Activated T-helper 17 cell treated with anti-CD3 and anti-CD28 coated beads, Interleukin-2, amount 50 U/mL, for 72 hours (primary cell): ENCODE data around the gene CPN2. TPM values are rescaled to one million over a fixed set of nuclear protein-coding genes. Genes with fewer than 3 reads are reported as not detected.

Experiments used
- ATAC-seq: fragments of 150-1000 bp; cut with Tn5 transposase; replicated peaks from 2 replicates; pipeline ENCODE4 v1.10.0; 2021; ENCODE audit warnings: mild to moderate bottlenecking, moderate library complexity
- H3K27ac Mint-ChIP-seq: one replicate; pipeline ENCODE4 v1.8.0; 2022; ENCODE audit warnings: mixed read lengths
- H3K27me3 Mint-ChIP-seq: one replicate; pipeline ENCODE4 v1.8.0; 2022; ENCODE audit warnings: mixed read lengths
- H3K36me3 Mint-ChIP-seq: one replicate; pipeline ENCODE4 v1.8.0; 2022; ENCODE audit warnings: low read depth, mild to moderate bottlenecking, mixed read lengths
- H3K4me1 Mint-ChIP-seq: one replicate; pipeline ENCODE4 v1.8.0; 2022; ENCODE audit warnings: mixed read lengths
- H3K4me3 Mint-ChIP-seq: one replicate; pipeline ENCODE4 v1.8.0; 2022; ENCODE audit warnings: mild to moderate bottlenecking, mixed read lengths
- H3K9me3 Mint-ChIP-seq: one replicate; pipeline ENCODE4 v1.8.0; 2022; ENCODE audit warnings: mixed read lengths
- total RNA-seq, 2 donors: library from RNA; stranded (reverse); gene quantifications; one replicate each; pipeline ENCODE4 v1.2.3, GENCODE V29; 2022

The CPN2 gene
- total RNA-seq, 2 donors from 2014 or later: not detected

GRCh38 chr3:194333981-194334320 lies 17.2 kb downstream of the CPN2 start:
- H3K4me1 Mint-ChIP-seq: no peaks in the 10 kb centered on the region
- H3K27me3 Mint-ChIP-seq: peaks cover 18% of the 10 kb centered on the region
- H3K4me3 Mint-ChIP-seq: peak overlapping the region; percentile 52
- no peaks in the 10 kb centered on the region for H3K9me3 Mint-ChIP-seq
- ATAC-seq: no peak
- H3K36me3 Mint-ChIP-seq: no peaks in the 10 kb centered on the region
- H3K27ac Mint-ChIP-seq: no peak overlapping the region

DNA sequence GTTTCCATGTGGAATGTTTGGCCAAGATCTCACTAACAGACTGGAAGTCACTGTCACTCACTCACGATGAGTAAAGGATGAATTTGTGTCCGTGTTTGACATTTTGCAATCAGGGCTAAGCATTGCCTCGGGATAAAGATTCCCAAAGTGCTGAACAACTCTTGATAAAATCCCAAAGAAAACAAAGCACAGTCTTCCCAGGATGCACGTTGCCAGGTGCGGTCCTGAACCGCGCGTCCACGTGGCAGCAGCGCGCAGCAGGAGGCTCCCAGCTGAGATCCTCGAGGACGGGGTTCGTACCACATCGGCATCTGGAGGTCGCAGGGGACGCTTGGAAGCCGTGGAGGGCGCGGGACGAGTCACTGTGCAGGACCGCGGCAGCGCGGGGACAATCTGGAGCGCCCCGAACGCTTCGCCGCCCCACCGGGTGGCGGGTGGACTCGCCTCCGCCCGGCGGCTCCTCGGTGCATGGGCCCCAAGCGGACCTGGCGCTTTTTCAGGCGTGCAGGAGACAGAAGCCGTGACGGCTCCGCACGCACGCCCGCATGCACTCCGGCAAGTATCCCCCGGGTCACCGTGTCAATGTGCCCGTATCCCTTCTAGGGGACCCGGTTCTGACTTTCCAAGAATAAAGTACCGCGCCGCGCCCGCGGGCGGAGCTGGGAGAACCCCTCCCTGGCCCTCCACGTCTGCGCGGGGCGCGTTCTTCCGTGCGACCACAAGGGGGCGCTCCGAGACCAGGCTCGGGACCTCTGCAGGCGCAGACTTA lies 17.7 kb downstream of the CPN2 start:
- no peaks in the 10 kb centered on the region for H3K4me1 Mint-ChIP-seq
- no peak overlapping the region for H3K27ac Mint-ChIP-seq
- H3K27me3 Mint-ChIP-seq: peaks cover 18% of the 10 kb centered on the region
- no peaks in the 10 kb centered on the region for H3K9me3 Mint-ChIP-seq
- peak overlapping the region; percentile 52 for H3K4me3 Mint-ChIP-seq
- no peaks in the 10 kb centered on the region for H3K36me3 Mint-ChIP-seq
- ATAC-seq: peak; percentile 98

DNA sequence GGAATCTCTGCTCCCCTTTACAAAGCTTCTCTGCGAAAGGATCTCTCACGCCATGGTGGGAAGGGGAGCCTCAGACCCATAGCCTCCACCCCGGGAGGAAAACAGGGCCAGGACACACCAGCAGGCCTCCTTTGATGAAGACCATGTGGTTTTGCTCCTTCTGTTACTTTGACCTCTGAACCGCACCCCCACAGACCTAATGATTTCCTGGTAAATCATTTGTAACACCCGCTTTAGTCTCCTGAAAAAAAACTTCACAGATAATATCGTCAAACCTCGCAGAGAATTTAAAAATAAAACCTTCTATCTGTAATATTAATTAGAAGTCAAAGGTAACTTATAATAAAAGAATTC lies 18.3 kb downstream of the CPN2 start:
- Mint-ChIP-seq H3K36me3 (no peaks in the 10 kb centered on the region), H3K27me3 (peaks cover 18% of the 10 kb centered on the region), H3K4me3 (peak overlapping the region; percentile 52), H3K9me3 (no peaks in the 10 kb centered on the region), H3K4me1 (no peaks in the 10 kb centered on the region), H3K27ac (no peak overlapping the region)
- ATAC-seq: no peak

DNA sequence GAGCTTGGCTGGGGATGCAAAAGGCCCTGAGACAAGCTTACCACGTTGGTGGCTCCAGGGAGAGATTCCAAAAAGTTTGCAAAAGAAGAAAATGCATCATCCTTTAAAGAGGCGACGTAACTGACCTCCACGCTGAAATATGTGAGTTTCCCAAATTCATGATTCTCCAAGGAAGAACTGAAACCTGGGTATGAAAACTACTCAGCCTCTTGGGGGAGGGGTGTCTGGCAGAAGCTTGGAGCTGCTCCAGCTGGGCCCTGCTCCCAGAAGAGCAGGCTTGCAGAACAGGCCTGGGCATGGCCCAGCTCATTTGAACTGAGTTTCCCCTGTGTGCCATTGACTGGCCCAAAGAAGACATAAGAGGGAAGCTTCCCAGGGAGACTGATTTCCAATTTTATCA lies 20.5 kb downstream of the CPN2 start:
- Mint-ChIP-seq H3K27me3 (peaks cover 10% of the 10 kb centered on the region), H3K4me1 (no peaks in the 10 kb centered on the region), H3K9me3 (no peaks in the 10 kb centered on the region), H3K4me3 (no peak overlapping the region), H3K36me3 (no peaks in the 10 kb centered on the region), H3K27ac (no peak overlapping the region)
- no peak for ATAC-seq

- peaks cover 10% of the 10 kb centered on the region for H3K27me3 Mint-ChIP-seq
- no peaks in the 10 kb centered on the region for H3K4me1 Mint-ChIP-seq
- no peak for ATAC-seq
- H3K9me3 Mint-ChIP-seq: no peaks in the 10 kb centered on the region
- H3K4me3 Mint-ChIP-seq: no peak overlapping the region
- no peak overlapping the region for H3K27ac Mint-ChIP-seq
- no peaks in the 10 kb centered on the region for H3K36me3 Mint-ChIP-seq
Observed at GRCh38 chr3:194330160-194330559, 21.0 kb downstream of the CPN2 start.

DNA sequence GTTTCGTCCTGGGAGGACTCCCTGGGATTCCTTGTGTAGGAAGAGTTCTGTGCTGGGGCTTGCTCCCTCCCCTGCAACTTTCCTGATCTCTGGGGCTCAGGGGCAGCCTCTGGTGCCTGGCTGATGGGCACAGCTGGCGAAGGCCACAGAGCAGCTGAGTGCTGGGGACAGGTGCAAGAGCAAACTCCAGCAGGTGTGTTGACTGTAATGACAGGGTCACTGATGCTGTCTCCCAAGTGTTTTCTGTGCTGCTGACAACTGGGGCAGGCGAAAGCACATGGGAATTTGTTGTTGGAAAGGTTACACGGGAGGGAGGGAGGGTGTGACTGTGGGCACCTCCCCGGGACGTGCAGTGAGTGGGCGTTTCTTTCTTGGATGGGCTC lies 21.6 kb downstream of the CPN2 start:
- H3K4me3 Mint-ChIP-seq: no peak overlapping the region
- peaks cover 10% of the 10 kb centered on the region for H3K27me3 Mint-ChIP-seq
- H3K9me3 Mint-ChIP-seq: no peaks in the 10 kb centered on the region
- H3K36me3 Mint-ChIP-seq: no peaks in the 10 kb centered on the region
- no peak for ATAC-seq
- no peaks in the 10 kb centered on the region for H3K4me1 Mint-ChIP-seq
- no peak overlapping the region for H3K27ac Mint-ChIP-seq

DNA sequence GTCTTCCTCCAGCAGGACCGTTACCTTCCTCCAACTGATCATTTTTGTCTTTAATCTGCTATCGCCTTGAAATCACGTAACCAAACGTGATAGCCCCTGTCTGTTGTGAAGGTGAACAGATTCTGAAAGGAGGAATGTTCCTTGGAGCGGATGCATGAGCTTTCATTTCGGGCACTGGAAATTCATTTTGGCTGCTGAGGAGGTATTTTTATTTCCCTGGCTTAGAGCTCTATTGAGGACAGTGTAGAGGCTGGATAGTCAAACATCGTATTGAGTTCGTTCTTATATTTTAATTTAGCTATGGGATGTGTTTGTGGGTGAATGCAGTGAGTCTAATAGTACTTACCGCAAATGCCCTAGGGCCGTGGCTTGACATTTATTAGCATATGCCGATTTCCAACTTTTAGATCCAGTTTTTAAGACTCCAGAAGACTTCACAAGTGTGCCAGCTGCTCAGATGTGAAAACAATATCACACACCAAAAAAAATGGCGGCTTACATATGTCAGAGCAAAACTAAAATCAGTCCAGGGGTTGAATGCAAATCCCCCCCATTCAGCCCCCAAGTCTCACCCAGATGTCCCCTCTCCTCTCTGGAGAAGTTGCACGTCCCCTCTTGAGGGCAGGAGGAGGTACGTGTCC lies 22.1 kb downstream of the CPN2 start:
- Mint-ChIP-seq H3K4me1 (no peaks in the 10 kb centered on the region), H3K27me3 (peaks cover 10% of the 10 kb centered on the region), H3K36me3 (no peaks in the 10 kb centered on the region), H3K9me3 (no peaks in the 10 kb centered on the region), H3K27ac (no peak overlapping the region), H3K4me3 (no peak overlapping the region)
- no peak for ATAC-seq

DNA sequence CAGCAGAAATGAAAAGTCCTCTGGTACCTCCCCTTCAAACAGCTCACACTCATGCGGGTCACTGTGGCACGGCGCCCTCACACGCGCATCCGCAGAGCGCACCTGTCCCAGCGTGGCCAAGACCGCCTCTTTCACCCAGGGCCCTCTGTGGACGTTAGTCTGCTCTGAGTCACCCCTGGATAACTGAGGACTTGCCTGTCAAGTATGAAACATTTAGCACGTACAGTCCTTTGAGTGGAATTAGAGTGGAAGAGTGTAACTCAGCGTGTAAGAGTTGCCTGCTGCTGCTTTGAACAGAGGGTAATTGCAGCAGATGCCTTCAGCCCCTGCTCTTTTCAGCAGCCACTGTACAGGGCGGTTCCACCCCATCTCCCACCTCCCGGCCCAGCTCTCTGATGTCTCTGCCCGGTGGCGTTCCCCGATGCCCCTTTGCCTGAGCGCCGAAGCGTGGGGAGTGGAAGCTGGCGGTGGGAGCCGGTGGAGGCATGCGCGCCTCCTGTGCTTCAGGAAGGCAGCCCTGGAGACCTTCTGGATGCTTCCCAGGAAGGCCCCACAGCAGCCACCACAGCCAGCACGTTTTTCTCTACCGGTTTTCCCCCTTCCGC lies 23.0 kb downstream of the CPN2 start:
- H3K27ac Mint-ChIP-seq: no peak overlapping the region
- no peak overlapping the region for H3K4me3 Mint-ChIP-seq
- H3K36me3 Mint-ChIP-seq: no peaks in the 10 kb centered on the region
- H3K27me3 Mint-ChIP-seq: peaks cover 10% of the 10 kb centered on the region
- ATAC-seq: peak; percentile 36
- H3K9me3 Mint-ChIP-seq: no peaks in the 10 kb centered on the region
- no peaks in the 10 kb centered on the region for H3K4me1 Mint-ChIP-seq

DNA sequence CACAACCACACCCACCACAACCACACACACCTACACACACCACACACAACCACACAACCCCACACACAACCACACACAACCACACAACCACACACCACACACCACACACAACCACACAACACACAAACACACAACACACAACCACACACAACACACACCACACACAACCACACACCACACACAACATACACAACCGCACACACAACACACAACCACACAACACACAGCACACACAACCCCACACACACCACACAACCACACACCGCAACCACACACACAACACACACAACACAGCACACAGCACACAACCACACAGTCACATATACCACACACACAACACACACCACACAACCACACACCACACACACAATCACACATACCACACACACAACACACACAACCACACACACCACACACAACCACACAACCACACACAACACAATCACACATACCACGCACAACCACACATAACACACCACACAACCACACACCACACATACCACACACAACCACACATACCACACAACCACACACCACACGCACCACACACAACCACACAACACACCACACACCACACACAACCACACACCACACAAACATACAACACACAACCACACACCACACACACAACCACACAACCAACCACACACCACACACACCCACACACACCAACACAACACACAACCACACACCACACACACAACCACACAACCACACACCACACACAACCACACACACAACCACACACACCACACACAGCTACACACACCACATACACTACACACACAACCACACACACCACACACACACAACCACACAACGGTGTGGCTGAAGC lies 23.7 kb downstream of the CPN2 start:
- H3K9me3 Mint-ChIP-seq: no peaks in the 10 kb centered on the region
- no peaks in the 10 kb centered on the region for H3K4me1 Mint-ChIP-seq
- H3K27me3 Mint-ChIP-seq: peaks cover 4% of the 10 kb centered on the region
- no peak overlapping the region for H3K4me3 Mint-ChIP-seq
- H3K36me3 Mint-ChIP-seq: no peaks in the 10 kb centered on the region
- ATAC-seq: no peak
- H3K27ac Mint-ChIP-seq: no peak overlapping the region

DNA sequence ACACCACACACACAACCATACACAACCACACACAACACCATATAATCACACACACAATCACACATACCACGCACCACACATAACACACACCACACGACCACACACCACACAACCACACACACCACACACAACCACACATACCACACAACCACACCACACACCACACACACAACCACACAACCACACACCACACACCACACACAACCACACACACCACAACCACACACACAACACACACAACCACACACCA lies 24.2 kb downstream of the CPN2 start:
- no peaks in the 10 kb centered on the region for H3K4me1 Mint-ChIP-seq
- H3K4me3 Mint-ChIP-seq: no peak overlapping the region
- H3K27me3 Mint-ChIP-seq: peaks cover 3% of the 10 kb centered on the region
- no peaks in the 10 kb centered on the region for H3K9me3 Mint-ChIP-seq
- no peak overlapping the region for H3K27ac Mint-ChIP-seq
- ATAC-seq: no peak
- no peaks in the 10 kb centered on the region for H3K36me3 Mint-ChIP-seq

DNA sequence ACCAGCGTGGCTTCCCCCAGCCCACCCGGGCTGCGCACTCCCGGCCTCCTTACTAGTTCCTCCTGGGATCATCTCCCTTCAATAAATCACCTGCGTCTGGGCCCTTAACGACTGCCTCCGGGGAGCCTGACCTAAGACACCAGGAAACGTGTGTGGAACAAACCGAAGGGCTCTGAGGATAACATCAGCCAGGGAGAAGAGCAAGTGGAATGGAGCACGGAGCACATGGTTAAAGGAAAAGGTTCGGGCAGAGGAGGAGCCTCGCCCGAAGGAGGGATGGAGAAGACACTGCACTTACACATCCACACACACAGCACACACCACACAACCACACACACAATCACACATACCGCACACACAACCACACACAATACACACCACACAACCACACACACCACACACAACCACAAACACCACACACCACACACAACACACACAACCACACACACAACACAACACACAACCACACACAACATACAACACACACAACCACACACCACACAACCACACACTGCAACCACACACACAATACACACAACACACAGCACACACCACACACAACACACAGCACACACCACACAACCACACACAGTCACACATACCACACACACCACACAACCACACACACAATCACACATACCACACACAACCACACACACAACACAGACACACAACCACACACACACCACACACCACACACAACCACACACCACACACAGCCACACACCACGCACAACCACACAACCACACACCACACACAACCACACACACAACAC lies 24.7 kb downstream of the CPN2 start:
- H3K27me3 Mint-ChIP-seq: no peaks in the 10 kb centered on the region
- H3K9me3 Mint-ChIP-seq: no peaks in the 10 kb centered on the region
- no peaks in the 10 kb centered on the region for H3K4me1 Mint-ChIP-seq
- no peak for ATAC-seq
- no peak overlapping the region for H3K27ac Mint-ChIP-seq
- H3K36me3 Mint-ChIP-seq: no peaks in the 10 kb centered on the region
- no peak overlapping the region for H3K4me3 Mint-ChIP-seq

DNA sequence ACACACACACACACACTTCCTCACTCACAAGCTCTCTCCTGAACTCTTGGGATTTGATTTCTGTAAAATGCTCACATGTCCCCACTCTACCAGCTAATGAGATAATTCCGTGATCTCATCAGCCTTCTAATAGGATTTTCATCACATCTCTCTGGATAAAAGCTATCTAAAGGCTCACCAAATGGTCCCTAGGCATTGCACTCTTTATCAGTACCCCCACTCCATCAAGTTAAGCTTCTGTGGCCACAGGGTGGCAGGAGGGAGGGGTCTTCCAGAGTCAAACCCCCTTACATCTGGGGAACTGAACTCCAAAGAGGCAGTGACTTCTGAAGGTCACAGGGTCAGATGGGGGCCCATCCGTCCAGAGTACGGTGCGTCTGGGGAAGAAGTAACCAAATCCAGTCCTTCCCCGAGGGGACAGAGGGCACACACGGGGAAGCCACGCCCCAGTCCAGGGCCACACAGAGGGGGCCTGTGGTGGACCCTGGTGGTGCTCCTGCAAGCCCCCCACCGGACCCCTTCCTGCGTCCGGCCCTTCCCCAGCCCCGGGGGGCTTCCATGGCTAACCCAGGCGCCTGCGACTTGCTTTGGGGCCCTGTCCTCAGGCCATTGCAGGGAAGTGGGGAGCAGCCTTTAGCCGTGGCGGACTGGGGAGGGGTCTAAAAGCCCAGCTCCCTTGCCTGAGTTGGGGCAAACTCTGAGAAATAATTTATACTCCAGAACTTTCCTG lies 25.5 kb downstream of the CPN2 start:
- Mint-ChIP-seq H3K9me3 (no peaks in the 10 kb centered on the region), H3K36me3 (no peaks in the 10 kb centered on the region), H3K27me3 (no peaks in the 10 kb centered on the region), H3K4me1 (no peaks in the 10 kb centered on the region), H3K27ac (no peak overlapping the region), H3K4me3 (no peak overlapping the region)
- ATAC-seq: no peak

- ATAC-seq: no peak
- Mint-ChIP-seq H3K27me3 (no peaks in the 10 kb centered on the region), H3K9me3 (peaks cover under 1% of the 10 kb centered on the region), H3K36me3 (no peaks in the 10 kb centered on the region), H3K27ac (no peak overlapping the region), H3K4me1 (no peaks in the 10 kb centered on the region), H3K4me3 (no peak overlapping the region)
Observed at GRCh38 chr3:194324823-194325327, 26.3 kb downstream of the CPN2 start.
